Memory B cell (primary cell): ENCODE results near the gene TADA2B.

Experiments
- ATAC-seq: fragments of 150-1000 bp; cut with Tn5 transposase; 2 replicates; pipeline ENCODE4 v1.10.0; 2021; ENCODE audit warnings: low read depth, mild to moderate bottlenecking, moderate library complexity
- DNase-seq, 2 donors: peaks; one replicate each; pipeline ENCODE4 v3.0.0; 2022; ENCODE audit warnings: low spot score in 2 of 2
- H3K27ac Mint-ChIP-seq: one replicate; pipeline ENCODE4 v1.8.0; 2022; ENCODE audit warnings: mild to moderate bottlenecking, moderate library complexity, mixed read lengths
- H3K27me3 Mint-ChIP-seq: one replicate; pipeline ENCODE4 v1.8.0; 2022; ENCODE audit warnings: mixed read lengths
- H3K36me3 Mint-ChIP-seq: one replicate; pipeline ENCODE4 v1.8.0; 2022; ENCODE audit warnings: mild to moderate bottlenecking, mixed read lengths
- H3K4me1 Mint-ChIP-seq: one replicate; pipeline ENCODE4 v1.8.0; 2022; ENCODE audit warnings: mixed read lengths
- H3K4me3 Mint-ChIP-seq: one replicate; pipeline ENCODE4 v1.8.0; 2022; ENCODE audit warnings: mild to moderate bottlenecking, moderate library complexity, mixed read lengths
- H3K9me3 Mint-ChIP-seq: one replicate; pipeline ENCODE4 v1.8.0; 2022; ENCODE audit warnings: mixed read lengths

The TADA2B gene

GRCh38 chr4:7103031-7103606, 59.9 kb downstream of the TADA2B start:
- H3K4me1 Mint-ChIP-seq, result peaks cover 9% of the 10 kb centered on the region
- peak; percentile 60 to 62 for DNase-seq
- no peaks in the 10 kb centered on the region for H3K27me3 Mint-ChIP-seq
- H3K9me3 Mint-ChIP-seq, result no peaks in the 10 kb centered on the region
- peak overlapping the region; percentile 55 for H3K27ac Mint-ChIP-seq
- peak overlapping the region; percentile 94 for H3K4me3 Mint-ChIP-seq
- no peaks in the 10 kb centered on the region for H3K36me3 Mint-ChIP-seq
- peak; percentile 89 for ATAC-seq

GRCh38 chr4:7103607-7104365, 60.6 kb downstream of the TADA2B start:
- peak overlapping the region; percentile 94 for H3K4me3 Mint-ChIP-seq
- H3K4me1 Mint-ChIP-seq, result peaks cover 9% of the 10 kb centered on the region
- no peaks in the 10 kb centered on the region for H3K36me3 Mint-ChIP-seq
- peak overlapping the region; percentile 55 for H3K27ac Mint-ChIP-seq
- DNase-seq (no peak), ATAC-seq (no peak)
- peaks cover under 1% of the 10 kb centered on the region for H3K27me3 Mint-ChIP-seq
- no peaks in the 10 kb centered on the region for H3K9me3 Mint-ChIP-seq

DNA sequence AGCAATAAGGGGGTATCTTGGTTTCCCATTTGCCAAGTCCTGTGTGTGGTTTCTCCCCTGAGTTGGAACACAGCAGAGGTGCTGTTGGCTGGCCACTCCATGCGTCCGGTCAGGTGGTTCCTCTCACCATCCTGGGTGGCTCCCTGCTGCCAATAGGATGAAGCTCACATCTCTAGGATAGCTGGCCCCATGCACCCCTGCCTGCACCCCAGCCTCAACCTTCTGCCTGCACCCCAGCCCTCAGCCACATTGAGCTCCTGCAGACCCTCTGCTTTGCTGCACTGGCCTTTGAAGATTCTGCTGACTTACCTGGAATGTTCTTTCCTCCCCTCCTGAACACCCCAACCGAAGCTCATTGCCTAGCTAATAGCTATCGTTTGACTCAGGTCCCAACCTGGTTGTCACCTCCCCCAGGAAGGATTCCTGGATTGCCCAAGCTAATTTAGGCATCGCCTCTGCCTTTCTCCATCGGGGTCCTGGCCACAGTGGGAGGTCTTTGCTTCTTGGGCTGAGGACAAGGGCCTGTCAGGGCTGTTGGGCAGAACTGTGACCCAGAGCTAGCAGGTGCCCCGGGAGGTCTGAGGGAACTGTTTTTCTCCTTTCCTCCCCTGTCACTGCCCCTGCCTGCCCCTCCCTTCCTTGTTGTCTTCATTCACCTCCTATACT, 61.3 kb downstream of the TADA2B start:
- H3K27me3 Mint-ChIP-seq, result peaks cover 3% of the 10 kb centered on the region
- DNase-seq (no peak), ATAC-seq (no peak)
- H3K36me3 Mint-ChIP-seq, result no peaks in the 10 kb centered on the region
- H3K27ac Mint-ChIP-seq, result no peak overlapping the region
- peaks cover 9% of the 10 kb centered on the region for H3K4me1 Mint-ChIP-seq
- no peaks in the 10 kb centered on the region for H3K9me3 Mint-ChIP-seq
- H3K4me3 Mint-ChIP-seq, result peak overlapping the region; percentile 54

DNA sequence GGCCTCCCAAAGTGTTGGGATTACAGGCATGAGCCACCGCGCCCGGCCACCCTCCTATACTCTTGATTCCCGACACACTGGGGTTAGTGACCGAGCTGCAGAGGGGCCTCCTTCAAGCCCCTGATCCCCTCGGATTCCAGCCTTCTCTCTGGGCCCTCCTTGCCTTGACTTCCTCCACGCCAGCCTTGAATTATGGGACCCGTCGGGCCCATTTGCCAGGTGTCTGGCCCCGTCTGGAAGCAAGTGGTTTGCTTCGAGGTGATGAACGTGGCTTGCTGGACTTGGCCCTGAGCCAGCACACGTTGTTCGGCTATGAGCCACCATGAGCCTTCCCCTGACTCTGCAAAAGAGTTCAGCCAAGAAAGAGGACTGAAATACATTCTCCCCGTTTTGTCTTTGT, 62.1 kb downstream of the TADA2B start:
- H3K4me1 Mint-ChIP-seq, result peaks cover 9% of the 10 kb centered on the region
- no peaks in the 10 kb centered on the region for H3K36me3 Mint-ChIP-seq
- peaks cover 3% of the 10 kb centered on the region for H3K27me3 Mint-ChIP-seq
- no peak for DNase-seq
- H3K27ac Mint-ChIP-seq, result no peak overlapping the region
- H3K4me3 Mint-ChIP-seq, result no peak overlapping the region
- no peak for ATAC-seq
- H3K9me3 Mint-ChIP-seq, result no peaks in the 10 kb centered on the region

GRCh38 chr4:7107166-7107905, 64.2 kb downstream of the TADA2B start:
- H3K27ac Mint-ChIP-seq, result no peak overlapping the region
- H3K36me3 Mint-ChIP-seq, result peaks cover 3% of the 10 kb centered on the region
- DNase-seq (no peak), ATAC-seq (no peak)
- peaks cover 3% of the 10 kb centered on the region for H3K9me3 Mint-ChIP-seq
- H3K27me3 Mint-ChIP-seq, result peaks cover 8% of the 10 kb centered on the region
- peaks cover 4% of the 10 kb centered on the region for H3K4me1 Mint-ChIP-seq
- no peak overlapping the region for H3K4me3 Mint-ChIP-seq
